Central memory CD4-positive, alpha-beta T cell (primary cell): ENCODE measurements around the gene CALML6.
A peak's percentile ranks its signal among the peaks of the same experiment; 100 is the strongest.

ENCODE experiments used
- DNase-seq: peaks from one replicate; pipeline ENCODE4 v3.0.0; 2022

Gene CALML6

GRCh38 chr1:1892763-1893120 lies 22.3 kb upstream of the CALML6 start:
- DNase-seq: no peak

- no peak for DNase-seq
Observed at GRCh38 chr1:1893291-1893985, 21.6 kb upstream of the CALML6 start.

- DNase-seq: no peak
Observed at GRCh38 chr1:1893997-1894353, 21.1 kb upstream of the CALML6 start.

GRCh38 chr1:1894354-1895059 lies 20.6 kb upstream of the CALML6 start:
- no peak for DNase-seq

GRCh38 chr1:1895060-1895418 lies 20.0 kb upstream of the CALML6 start:
- DNase-seq: no peak

- no peak for DNase-seq
Observed at GRCh38 chr1:1895456-1896336, 19.4 kb upstream of the CALML6 start.

- DNase-seq: no peak
Observed at GRCh38 chr1:1898246-1898933, 16.7 kb upstream of the CALML6 start.

GRCh38 chr1:1899266-1899966 lies 15.6 kb upstream of the CALML6 start:
- DNase-seq: no peak

- DNase-seq: no peak
Observed at GRCh38 chr1:1899967-1900327, 15.1 kb upstream of the CALML6 start.

- no peak for DNase-seq
Observed at GRCh38 chr1:1900883-1901640, 14.0 kb upstream of the CALML6 start.

- DNase-seq: no peak
Observed at GRCh38 chr1:1901641-1902294, 13.3 kb upstream of the CALML6 start.

GRCh38 chr1:1903224-1903623 lies 11.8 kb upstream of the CALML6 start:
- no peak for DNase-seq

- peak; percentile 51 for DNase-seq
Observed at GRCh38 chr1:1906185-1907097, 8.6 kb upstream of the CALML6 start.

- DNase-seq: no peak
Observed at GRCh38 chr1:1907098-1907736, 7.8 kb upstream of the CALML6 start.

GRCh38 chr1:1908506-1908791 lies 6.6 kb upstream of the CALML6 start:
- no peak for DNase-seq

GRCh38 chr1:1910033-1910465 lies 5.0 kb upstream of the CALML6 start:
- no peak for DNase-seq

GRCh38 chr1:1910651-1911331 lies 4.3 kb upstream of the CALML6 start:
- DNase-seq: no peak

GRCh38 chr1:1911350-1912041 lies 3.6 kb upstream of the CALML6 start:
- no peak for DNase-seq
